ENCODE measurements around the gene WNT9B.

WNT9B gene

GRCh38 chr17:46877466-46877865 is 26.1 kb downstream of the WNT9B start:
- Mint-ChIP-seq H3K9me3 (ENCODE audit: low read depth) (no peaks in the 10 kb centered on the region), H3K4me1 (ENCODE audit: low read depth) (peaks cover 8% of the 10 kb centered on the region), H3K27ac (no peak overlapping the region), H3K36me3 (no peaks in the 10 kb centered on the region), H3K4me3 (no peak overlapping the region), H3K27me3 (no peaks in the 10 kb centered on the region)

- H3K27me3 Mint-ChIP-seq = no peaks in the 10 kb centered on the region
- peaks cover 8% of the 10 kb centered on the region for H3K4me1 Mint-ChIP-seq (ENCODE audit: low read depth)
- H3K36me3 Mint-ChIP-seq = no peaks in the 10 kb centered on the region
- H3K27ac Mint-ChIP-seq = no peak overlapping the region
- H3K9me3 Mint-ChIP-seq (ENCODE audit: low read depth) = no peaks in the 10 kb centered on the region
- no peak overlapping the region for H3K4me3 Mint-ChIP-seq
Observed at GRCh38 chr17:46878055-46878454, 26.7 kb downstream of the WNT9B start.

GRCh38 chr17:46879101-46879500 is 27.7 kb downstream of the WNT9B start:
- Mint-ChIP-seq H3K4me1 (ENCODE audit: low read depth) (peaks cover 8% of the 10 kb centered on the region), H3K36me3 (no peaks in the 10 kb centered on the region), H3K9me3 (ENCODE audit: low read depth) (no peaks in the 10 kb centered on the region), H3K27me3 (no peaks in the 10 kb centered on the region), H3K27ac (no peak overlapping the region), H3K4me3 (no peak overlapping the region)

- H3K4me3 Mint-ChIP-seq = no peak overlapping the region
- no peak overlapping the region for H3K27ac Mint-ChIP-seq
- H3K9me3 Mint-ChIP-seq (ENCODE audit: low read depth) = no peaks in the 10 kb centered on the region
- H3K4me1 Mint-ChIP-seq (ENCODE audit: low read depth) = peaks cover 8% of the 10 kb centered on the region
- no peaks in the 10 kb centered on the region for H3K36me3 Mint-ChIP-seq
- H3K27me3 Mint-ChIP-seq = peaks cover 1% of the 10 kb centered on the region
Observed at GRCh38 chr17:46881015-46881414, 29.6 kb downstream of the WNT9B start.

- Mint-ChIP-seq H3K4me1 (ENCODE audit: low read depth) (peaks cover 2% of the 10 kb centered on the region), H3K36me3 (no peaks in the 10 kb centered on the region), H3K9me3 (ENCODE audit: low read depth) (no peaks in the 10 kb centered on the region)
Observed at GRCh38 chr17:46882666-46883065, 31.3 kb downstream of the WNT9B start.

GRCh38 chr17:46883871-46884520 is 32.6 kb downstream of the WNT9B start:
- no peaks in the 10 kb centered on the region for H3K9me3 Mint-ChIP-seq (ENCODE audit: low read depth)
- H3K4me3 Mint-ChIP-seq = no peak overlapping the region
- H3K27ac Mint-ChIP-seq = no peak overlapping the region
- peaks cover 2% of the 10 kb centered on the region for H3K27me3 Mint-ChIP-seq
- no peaks in the 10 kb centered on the region for H3K4me1 Mint-ChIP-seq (ENCODE audit: low read depth)
- H3K36me3 Mint-ChIP-seq = no peaks in the 10 kb centered on the region

More at GRCh38 chr17:46882666-46883065, 31.3 kb downstream of the WNT9B start:
- H3K27me3 Mint-ChIP-seq = peaks cover 2% of the 10 kb centered on the region
- no peak overlapping the region for H3K4me3 Mint-ChIP-seq
- no peak overlapping the region for H3K27ac Mint-ChIP-seq

GRCh38 chr17:46884552-46884951 is 33.2 kb downstream of the WNT9B start:
- no peaks in the 10 kb centered on the region for H3K9me3 Mint-ChIP-seq (ENCODE audit: low read depth)
- H3K27ac Mint-ChIP-seq = no peak overlapping the region
- H3K4me3 Mint-ChIP-seq = no peak overlapping the region
- peaks cover 2% of the 10 kb centered on the region for H3K27me3 Mint-ChIP-seq
- no peaks in the 10 kb centered on the region for H3K36me3 Mint-ChIP-seq
- H3K4me1 Mint-ChIP-seq (ENCODE audit: low read depth) = no peaks in the 10 kb centered on the region

- H3K27me3 Mint-ChIP-seq = peaks cover 2% of the 10 kb centered on the region
- H3K27ac Mint-ChIP-seq = no peak overlapping the region
- H3K9me3 Mint-ChIP-seq (ENCODE audit: low read depth) = no peaks in the 10 kb centered on the region
- no peaks in the 10 kb centered on the region for H3K4me1 Mint-ChIP-seq (ENCODE audit: low read depth)
- H3K4me3 Mint-ChIP-seq = no peak overlapping the region
- no peaks in the 10 kb centered on the region for H3K36me3 Mint-ChIP-seq
Observed at GRCh38 chr17:46885415-46886309, 34.3 kb downstream of the WNT9B start.

- Mint-ChIP-seq H3K4me1 (ENCODE audit: low read depth) (no peaks in the 10 kb centered on the region), H3K27ac (no peak overlapping the region), H3K9me3 (ENCODE audit: low read depth) (no peaks in the 10 kb centered on the region), H3K36me3 (no peaks in the 10 kb centered on the region), H3K4me3 (no peak overlapping the region), H3K27me3 (peaks cover 3% of the 10 kb centered on the region)
Observed at GRCh38 chr17:46886310-46886663, 34.9 kb downstream of the WNT9B start.

- Mint-ChIP-seq H3K27ac (no peak overlapping the region), H3K27me3 (peaks cover 3% of the 10 kb centered on the region), H3K4me1 (ENCODE audit: low read depth) (no peaks in the 10 kb centered on the region), H3K4me3 (no peak overlapping the region), H3K9me3 (ENCODE audit: low read depth) (no peaks in the 10 kb centered on the region), H3K36me3 (no peaks in the 10 kb centered on the region)
Observed at GRCh38 chr17:46887717-46888116, 36.3 kb downstream of the WNT9B start.

GRCh38 chr17:46888727-46889126 is 37.3 kb downstream of the WNT9B start:
- Mint-ChIP-seq H3K27me3 (peaks cover 3% of the 10 kb centered on the region), H3K4me3 (no peak overlapping the region), H3K9me3 (ENCODE audit: low read depth) (no peaks in the 10 kb centered on the region), H3K27ac (no peak overlapping the region), H3K36me3 (no peaks in the 10 kb centered on the region), H3K4me1 (ENCODE audit: low read depth) (no peaks in the 10 kb centered on the region)

- no peaks in the 10 kb centered on the region for H3K4me1 Mint-ChIP-seq (ENCODE audit: low read depth)
- no peak overlapping the region for H3K4me3 Mint-ChIP-seq
- no peak overlapping the region for H3K27ac Mint-ChIP-seq
- H3K36me3 Mint-ChIP-seq = no peaks in the 10 kb centered on the region
- H3K9me3 Mint-ChIP-seq (ENCODE audit: low read depth) = no peaks in the 10 kb centered on the region
- H3K27me3 Mint-ChIP-seq = peaks cover 3% of the 10 kb centered on the region
Observed at GRCh38 chr17:46889519-46889918, 38.1 kb downstream of the WNT9B start.

- no peaks in the 10 kb centered on the region for H3K4me1 Mint-ChIP-seq (ENCODE audit: low read depth)
- no peaks in the 10 kb centered on the region for H3K36me3 Mint-ChIP-seq
- no peak overlapping the region for H3K4me3 Mint-ChIP-seq
- peaks cover 3% of the 10 kb centered on the region for H3K27me3 Mint-ChIP-seq
- no peak overlapping the region for H3K27ac Mint-ChIP-seq
- H3K9me3 Mint-ChIP-seq (ENCODE audit: low read depth) = no peaks in the 10 kb centered on the region
Observed at GRCh38 chr17:46889992-46890564, 38.7 kb downstream of the WNT9B start.

- Mint-ChIP-seq H3K4me3 (no peak overlapping the region), H3K27ac (no peak overlapping the region), H3K27me3 (peaks cover 3% of the 10 kb centered on the region), H3K9me3 (ENCODE audit: low read depth) (no peaks in the 10 kb centered on the region), H3K4me1 (ENCODE audit: low read depth) (no peaks in the 10 kb centered on the region), H3K36me3 (no peaks in the 10 kb centered on the region)
Observed at GRCh38 chr17:46890638-46891037, 39.3 kb downstream of the WNT9B start.

GRCh38 chr17:46892192-46892703 is 40.9 kb downstream of the WNT9B start:
- H3K36me3 Mint-ChIP-seq = no peaks in the 10 kb centered on the region
- no peak overlapping the region for H3K27ac Mint-ChIP-seq
- no peaks in the 10 kb centered on the region for H3K4me1 Mint-ChIP-seq (ENCODE audit: low read depth)
- H3K9me3 Mint-ChIP-seq (ENCODE audit: low read depth) = no peaks in the 10 kb centered on the region
- H3K4me3 Mint-ChIP-seq = no peak overlapping the region
- peaks cover 1% of the 10 kb centered on the region for H3K27me3 Mint-ChIP-seq
